NCI-H226 (cell line): ENCODE measurements around the gene SLC16A9.

ENCODE experiments used
- DNase-seq: peaks from one replicate; pipeline ENCODE4 v3.0.0-alpha.2; 2015

SLC16A9 gene

DNA sequence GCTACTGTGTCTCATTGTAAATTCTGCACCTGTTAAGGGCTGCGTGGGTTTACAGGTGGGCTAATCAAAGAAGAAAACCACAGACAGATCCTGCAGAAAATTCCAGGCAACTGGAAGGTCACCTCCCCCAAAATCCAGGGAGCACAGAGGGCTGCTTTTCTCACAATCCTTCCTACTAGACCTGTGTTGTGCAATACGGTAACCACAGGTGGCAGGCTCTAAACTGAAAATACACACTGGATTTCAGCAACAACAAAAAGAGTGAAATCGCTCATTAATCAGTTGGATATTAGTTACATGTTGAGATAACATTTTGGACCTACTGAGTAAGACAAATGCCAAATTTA lies 83.2 kb downstream of the SLC16A9 start:
- peak; percentile 47 for DNase-seq

DNA sequence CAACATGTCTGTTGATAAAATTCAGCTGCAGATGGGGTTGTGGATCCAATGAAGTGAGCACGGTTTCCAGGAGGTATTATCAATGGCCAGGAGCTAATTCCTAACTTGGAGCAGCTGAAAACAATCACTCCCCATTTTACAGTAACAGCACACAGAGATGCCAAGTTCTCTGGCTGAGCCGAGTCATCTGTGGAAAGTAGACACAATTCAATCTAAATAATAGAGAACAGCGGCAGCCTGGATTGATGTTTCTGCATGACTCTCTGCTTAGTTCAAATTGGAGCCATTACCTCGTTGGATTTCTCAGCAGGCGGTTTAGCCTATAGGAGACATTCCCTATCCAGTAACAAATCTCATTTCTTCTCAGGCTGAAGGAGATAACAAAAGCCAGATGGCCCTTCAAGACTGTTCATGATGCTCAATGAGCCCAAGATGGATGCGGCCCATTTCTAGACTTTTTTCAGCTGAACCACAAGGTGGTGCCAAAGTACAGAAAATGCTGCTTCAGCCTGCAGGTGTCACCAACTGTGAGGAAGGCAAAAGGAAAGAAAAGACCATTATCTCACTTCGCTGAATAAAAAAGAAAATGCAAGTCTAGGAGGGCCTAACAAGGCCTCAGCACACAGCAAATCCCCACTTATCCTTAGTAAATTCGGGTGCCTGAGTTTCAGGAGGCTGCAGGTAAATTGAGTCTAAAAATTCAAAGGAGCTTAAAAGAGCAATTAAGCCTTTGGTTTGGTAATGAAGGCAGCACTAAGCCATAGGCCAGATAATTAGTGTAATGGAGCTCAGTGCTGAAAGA lies 83.7 kb downstream of the SLC16A9 start:
- peak; percentile 56 for DNase-seq

DNA sequence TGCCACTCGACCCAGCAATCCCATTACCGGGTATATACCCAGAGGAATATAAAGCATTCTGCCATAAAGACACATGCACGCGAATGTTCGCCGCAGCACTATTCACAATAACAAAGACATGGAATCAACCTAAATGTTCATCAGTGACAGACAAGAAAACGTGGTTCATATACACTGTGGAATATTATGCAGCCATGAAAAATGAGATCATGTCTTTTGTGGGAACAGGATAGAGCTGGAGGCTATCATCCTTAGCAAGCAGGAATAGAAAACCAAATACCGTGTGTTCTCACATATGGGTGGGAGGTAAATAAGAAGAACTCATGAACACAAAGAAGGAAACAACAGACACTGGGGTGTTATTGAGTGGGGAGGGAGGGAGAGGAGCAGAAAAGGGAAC lies 84.7 kb downstream of the SLC16A9 start:
- DNase-seq = no peak

DNA sequence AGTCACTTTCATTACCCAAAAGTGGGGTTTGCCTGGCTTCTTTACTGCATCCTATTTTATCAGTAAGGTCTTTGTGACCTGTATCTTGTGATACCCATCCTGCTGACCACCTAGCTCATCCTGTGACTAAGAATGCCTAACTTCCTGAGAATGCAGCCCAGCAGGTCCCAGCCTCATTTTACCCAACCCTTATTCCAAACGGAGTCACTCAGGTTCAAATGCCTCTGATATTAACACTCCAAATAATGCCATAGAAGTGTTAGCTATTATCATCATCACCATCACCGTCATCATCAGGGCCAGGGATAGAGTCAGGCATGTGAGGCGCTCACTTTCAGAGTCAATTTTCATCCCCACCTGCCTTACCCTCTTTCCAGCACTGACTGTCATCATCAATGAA lies 85.5 kb downstream of the SLC16A9 start:
- DNase-seq = no peak

DNA sequence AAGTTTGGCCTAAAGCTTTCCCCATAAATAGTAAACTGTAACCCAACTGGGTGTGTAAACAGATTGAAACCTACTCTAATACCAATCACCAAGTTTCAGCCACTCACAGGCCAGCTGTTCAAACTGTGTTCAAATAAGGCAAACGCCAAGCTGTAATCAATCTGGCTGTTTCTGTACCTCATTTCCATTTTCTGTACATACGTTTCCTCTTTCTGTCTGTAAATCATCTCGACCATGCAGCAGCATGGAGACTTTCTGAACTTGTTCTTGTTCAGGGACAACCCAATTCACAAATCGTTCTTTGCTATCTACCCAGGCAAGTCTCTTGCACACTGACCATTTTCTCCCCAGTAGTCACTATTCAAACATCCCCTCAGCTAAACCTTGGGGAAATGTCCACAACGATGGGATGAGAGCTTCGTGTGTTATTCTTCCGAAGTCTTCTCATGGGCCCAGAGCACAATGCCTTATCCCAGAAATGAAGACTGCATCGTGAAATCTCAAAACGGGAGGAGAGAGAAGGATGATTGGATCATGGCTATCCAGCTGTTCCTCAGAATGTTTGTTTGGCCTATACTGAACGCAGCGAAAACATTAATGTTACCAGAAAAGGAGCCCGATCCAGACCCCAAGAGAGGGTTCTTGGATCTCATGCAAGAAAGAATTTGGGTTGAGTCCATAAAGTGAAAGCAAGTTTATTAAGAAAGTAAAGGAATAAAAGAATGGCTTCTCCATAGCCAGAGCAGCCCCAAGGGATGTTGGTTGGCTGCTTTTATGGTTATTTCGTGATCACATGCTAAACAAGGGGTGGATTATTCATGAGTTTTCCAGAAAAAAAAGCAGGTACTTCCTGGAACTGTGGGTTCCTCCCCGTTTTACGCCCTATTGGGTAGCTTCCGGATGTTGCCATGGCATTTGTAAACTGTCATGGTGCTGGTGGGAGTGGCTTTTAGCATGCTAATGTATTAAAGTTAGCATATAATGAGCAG lies 86.2 kb downstream of the SLC16A9 start:
- no peak for DNase-seq

DNA sequence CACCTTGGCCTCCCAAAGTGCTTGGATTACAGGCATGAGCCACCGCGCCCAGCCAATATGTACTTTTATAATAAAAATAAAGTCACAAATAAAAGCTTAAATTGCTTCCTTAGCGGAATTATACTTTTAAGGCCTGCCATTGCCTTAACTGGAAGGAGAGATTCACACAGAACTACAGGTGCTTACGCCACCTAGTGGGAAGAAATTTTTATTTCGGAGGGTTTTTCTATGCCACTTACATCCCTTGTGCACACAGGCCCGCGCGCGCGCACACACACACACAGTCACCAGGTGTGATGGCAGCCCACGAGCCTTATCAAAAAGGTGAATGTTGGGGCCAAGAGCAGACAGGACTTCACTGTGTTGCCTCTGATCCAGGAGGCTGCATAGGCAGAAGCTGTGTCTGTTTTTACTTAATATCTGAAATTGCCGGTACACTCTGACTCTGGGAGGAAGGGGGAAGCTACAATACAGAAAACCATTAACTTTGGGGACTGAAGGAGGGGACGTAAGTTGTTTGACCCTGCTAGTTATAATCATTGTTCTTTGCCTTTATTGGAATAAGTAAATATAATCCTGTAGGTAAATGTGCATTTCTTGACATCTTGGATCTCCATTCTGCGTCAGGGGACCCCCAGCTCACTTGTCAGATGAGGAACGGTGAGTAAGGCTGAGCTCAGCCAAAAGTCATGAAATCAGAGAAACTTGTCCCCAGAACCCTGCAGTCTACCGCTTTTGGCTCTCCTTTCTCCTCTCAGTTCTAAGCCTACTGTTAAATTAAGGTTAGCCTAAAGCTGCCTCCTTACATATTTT lies 87.1 kb downstream of the SLC16A9 start:
- DNase-seq = peak; percentile 25

DNA sequence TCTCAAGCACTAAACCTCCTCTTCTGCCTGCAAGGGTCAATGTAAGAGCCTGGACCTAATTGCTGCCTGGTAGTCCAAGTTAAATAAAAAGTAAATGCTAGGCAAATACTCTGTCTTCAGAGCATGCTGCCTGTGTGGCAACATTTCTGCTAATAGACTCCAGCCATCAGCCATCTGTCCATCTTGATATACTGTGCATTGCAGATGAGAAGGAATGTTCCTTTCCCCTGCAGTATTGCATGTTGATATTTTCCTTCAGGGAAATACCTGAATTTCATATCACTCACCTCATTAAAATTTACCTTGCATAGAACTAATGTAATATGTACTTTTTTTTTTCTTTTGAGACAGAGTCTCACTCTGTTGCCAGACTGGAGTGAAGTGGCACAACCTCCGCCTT lies 87.9 kb downstream of the SLC16A9 start:
- no peak for DNase-seq

DNA sequence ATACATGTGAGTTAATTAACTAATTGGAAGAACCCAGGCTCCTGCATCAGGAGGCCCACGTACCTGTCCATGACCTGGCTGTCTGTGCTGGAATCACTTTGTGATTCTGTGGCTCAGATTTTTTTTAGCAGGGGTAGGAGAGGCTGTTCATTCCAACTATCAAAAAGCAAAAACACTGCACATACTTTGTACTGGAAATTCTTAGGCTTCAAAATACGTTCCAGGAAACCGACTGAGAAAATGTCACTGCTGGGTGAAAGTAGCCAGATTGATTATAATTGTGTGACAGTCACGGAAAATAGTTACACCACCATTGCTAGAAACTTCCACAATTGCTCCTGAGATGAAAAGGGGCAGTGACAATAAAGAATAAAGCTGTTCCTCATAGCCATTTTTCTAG lies 91.0 kb downstream of the SLC16A9 start:
- no peak for DNase-seq

DNA sequence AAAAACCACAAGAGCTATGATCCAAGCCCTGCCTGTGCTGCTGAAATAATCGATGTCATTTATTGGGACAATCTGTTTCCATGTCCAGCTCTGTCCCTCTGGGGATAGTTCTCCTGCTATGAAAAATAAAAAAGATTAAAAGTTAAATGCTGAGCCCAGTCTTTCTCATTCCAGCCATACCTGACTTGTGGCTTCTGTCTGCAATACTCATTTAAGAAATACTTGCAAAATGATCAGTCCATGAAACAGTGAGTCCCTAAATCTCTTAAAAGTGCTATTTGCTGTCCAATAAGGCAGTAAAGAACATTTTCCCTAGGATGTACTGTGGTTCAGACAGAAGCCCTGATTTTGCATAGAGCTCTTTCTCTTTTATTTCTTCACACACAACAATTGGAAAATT lies 91.7 kb downstream of the SLC16A9 start:
- DNase-seq = no peak

DNA sequence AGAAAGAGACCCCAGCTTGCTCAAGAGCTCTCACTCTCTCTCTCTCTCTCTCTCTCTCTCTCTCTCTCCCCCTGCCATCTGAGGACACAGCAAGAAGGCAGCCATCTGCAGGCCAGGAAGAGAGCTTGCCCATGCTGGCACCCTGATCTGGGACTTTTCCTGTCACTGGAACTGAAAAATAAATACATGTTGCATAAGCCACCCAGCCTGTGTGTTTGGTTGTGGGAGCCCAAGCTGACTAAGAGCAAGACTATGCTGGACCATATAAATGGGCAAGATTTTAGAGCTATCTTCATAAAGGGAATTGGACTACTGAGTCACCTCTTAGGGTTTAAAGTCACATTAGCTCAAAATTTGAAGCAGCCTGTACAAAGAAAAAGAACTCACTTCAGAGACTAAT lies 98.6 kb downstream of the SLC16A9 start:
- no peak for DNase-seq

DNA sequence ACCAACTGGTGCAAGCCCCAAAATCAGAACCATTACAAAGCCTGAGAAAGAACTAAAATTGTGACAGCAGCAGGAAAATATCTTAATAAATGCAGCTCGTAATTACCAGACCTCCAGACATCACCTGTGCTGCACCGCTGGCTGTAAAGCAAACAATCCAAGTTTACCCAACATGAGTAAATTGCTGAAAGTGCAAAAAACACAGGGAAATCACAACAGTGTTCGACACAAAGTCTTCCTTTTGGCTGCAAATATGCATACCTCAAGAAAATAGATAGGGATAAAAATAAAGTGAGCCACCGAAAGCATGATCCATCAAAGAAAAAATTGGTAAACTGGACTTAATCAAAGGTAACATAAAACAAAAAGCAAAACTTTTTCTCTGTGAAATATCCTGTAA lies 101.7 kb downstream of the SLC16A9 start:
- DNase-seq = no peak

DNA sequence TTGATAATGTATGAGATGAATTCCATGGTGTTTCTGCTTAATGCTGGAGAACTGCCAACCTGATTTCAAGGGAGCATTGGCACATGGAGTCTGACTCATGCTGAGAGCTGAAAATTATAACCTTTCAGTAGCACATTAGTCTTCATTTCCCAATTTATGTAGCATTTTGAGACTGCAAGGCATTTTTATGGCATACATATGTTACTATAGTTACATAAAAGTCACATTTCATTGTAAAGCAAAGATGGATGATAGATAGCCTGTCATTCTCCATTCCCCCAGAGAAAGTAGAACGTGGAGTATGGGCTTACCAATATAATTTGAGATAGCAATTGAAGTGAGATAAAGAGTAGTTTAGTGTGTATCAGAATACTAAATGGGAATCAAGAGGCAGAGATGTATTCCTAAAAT lies 103.1 kb downstream of the SLC16A9 start:
- DNase-seq = peak; percentile 17

DNA sequence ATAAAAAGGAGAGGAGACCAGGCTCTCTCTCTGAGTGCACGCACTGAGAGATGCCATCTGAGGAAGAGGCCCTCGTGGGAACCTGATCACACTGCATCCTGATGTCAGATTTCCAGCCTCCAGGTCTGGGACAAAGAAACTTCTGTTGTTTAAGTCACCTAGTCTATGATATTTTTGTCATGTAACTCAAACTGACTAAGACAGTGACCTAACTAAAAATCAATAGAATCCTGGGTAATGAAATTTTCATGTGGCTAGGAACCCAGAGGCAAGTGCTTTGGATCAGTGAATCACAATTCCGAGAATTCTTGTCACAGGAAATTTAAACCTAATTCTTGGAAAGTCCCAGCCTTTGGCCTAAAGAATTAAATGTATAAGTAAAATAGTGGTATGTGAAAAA lies 107.7 kb downstream of the SLC16A9 start:
- no peak for DNase-seq
